UCSD-AML1 (cell line): ENCODE measurements around the gene DGAT2L6.
A peak's percentile ranks its signal among the peaks of the same experiment; 100 is the strongest.

Experiments used
- DNase-seq: peaks from one replicate; lab custom pipeline; 2025; ENCODE audit not compliant: unreplicated experiment; lab: John Stamatoyannopoulos, UW

The DGAT2L6 gene, protein sequence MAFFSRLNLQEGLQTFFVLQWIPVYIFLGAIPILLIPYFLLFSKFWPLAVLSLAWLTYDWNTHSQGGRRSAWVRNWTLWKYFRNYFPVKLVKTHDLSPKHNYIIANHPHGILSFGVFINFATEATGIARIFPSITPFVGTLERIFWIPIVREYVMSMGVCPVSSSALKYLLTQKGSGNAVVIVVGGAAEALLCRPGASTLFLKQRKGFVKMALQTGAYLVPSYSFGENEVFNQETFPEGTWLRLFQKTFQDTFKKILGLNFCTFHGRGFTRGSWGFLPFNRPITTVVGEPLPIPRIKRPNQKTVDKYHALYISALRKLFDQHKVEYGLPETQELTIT

DNA sequence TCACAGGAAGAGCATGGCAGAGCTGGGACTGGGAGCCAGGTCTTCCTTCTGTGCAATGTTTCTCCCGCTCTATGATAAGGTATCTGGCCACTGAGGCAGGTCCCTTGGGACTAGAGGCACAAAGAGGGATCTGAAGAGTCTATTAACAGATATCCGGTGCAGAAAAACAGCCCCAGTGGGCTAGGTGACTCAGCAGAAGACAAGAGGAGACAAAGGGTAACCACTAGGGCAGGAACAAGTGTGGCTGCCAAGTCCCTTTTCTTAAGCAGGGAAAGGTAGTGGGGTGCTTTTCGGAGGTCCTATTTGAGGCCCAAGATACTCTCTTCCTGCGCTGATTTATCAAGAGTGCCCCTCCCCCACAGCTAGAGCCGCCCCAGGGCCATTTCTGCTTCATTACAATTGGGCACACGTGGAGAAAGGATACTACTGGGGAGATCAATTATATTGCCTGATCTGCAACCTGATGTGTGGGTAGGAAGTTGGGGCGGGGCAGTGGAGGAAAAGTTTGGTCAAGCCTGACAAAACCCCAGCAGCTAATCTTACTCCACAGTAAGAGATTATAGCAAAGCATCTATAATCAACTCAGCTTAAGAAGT, at the start of gene DGAT2L6:
Gene DGAT2L6 (plus strand): TSS at position 546 of the 596 bp plus-strand sequence. CDS start 100 bp downstream, outside the sequence.
- DNase-seq, result no peak

DNA sequence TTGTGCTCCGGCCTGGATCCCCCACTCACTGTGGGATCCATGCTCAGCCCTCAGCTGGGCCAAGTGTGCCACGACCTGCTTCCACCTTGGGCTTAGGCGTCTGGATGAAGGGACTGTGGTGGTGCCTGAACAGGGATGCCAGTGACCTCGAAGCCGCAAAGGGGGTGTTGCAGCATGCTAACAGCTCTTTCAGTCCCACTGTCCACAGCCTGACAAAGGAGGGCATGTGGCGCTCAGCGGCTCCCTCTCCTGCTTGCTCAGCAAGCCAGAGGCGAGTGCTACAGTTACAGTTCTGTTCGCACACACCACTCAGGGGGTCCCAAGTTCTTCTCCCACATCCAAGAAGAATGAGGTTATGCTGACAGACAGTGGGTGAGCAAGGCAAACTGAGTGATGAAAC, 49.2 kb upstream of the DGAT2L6 start:
- DNase-seq, result no peak

DNA sequence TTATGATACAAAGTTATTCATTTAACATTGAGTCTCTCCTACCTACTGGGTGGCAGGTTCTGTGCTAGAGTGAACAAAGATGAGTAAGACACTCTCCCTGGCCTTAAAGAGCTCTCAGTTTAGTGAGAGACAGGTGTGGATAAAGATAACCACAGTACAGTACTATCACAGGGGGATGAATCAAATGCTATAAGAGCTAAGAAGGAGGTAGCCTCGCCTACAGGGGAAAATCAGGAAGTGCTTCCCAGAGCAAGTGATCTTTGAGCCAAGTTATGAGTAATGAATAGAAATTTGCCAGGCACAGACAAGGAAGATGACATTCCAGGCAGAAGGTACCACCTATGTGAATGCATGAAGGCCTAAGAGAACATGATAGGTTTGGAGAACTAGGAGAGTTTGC, 47.5 kb upstream of the DGAT2L6 start:
- DNase-seq, result no peak

DNA sequence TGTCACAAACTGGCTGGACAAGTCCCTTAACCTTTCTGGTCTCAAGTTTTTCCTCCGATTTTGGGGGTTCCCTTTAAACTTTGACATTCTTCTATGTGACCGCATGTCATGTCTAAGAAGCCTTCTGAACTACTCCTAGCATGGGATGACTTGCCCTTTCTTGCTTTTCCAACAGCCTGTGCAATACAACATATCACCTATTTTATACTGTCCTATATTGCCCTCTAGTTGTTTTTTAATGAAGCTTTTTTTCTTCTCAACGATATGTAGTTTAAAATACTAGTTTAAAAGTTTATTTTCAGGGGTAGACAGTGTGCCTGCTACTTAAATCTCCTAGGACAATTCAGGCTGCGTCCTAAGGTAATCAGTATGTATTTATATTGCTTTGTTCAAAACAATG, 45.1 kb upstream of the DGAT2L6 start:
- no peak for DNase-seq

DNA sequence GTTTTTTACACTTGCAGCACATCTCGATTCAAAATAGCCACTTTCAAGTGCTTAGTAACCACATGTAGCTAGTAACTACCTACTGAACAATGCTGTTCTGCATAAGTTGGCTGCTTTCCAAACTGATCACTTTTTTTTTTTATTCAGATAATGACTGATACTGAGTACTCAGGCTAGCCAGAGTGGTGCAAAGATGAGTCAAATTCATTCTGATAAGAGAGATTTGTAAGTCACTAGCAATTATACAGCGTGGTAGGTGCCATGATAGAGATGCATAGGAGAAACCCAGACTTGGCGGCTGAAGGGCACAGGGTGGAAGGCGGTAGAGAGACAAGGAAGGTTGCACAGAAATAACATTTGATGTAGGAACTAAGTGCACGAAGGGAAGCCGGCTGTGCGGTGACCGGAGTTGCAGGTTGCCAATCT, 44.4 kb upstream of the DGAT2L6 start:
- no peak for DNase-seq

DNA sequence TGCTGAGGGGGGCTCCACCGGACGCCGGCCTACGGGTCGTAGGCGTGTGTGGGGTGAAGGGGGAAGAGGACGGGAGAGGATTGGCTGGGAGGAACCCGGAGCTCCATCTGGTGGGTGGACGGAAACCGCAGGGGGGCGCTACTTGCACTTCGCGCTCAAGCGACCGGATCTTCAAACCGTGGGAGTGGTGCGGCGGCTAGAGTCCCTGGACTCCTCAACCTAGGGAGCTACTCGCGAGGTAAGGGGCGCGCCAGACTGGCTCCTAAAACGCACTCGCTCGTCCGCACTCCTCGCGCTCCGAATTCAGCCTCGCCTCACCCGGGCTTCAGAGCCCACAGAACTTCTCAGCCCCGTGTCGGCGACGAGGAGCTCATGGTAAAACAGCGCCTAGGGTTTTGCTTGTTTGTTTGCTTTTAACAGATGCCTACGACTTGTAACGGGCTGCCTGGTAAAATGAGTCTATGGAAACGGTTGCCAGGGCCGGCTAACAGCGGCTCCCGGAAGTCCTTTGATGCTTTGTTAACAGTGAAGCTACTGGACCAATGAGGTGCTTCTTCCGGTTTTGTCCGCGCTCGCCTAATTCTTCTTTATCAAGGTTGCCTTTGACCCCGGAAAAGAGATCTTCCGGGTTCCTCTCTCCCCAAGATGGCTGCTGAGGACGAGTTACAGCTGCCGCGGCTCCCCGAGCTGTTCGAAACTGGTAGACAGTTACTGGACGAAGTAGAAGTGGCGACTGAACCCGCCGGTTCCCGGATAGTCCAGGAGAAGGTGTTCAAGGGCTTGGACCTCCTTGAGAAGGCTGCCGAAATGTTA, 43.8 kb upstream of the DGAT2L6 start, which contains the start of gene IGBP1:
Gene IGBP1 (plus strand): TSS at position 145 of the 813 bp plus-strand sequence. CDS start 501 bp downstream, at position 646.
- DNase-seq, result peak; percentile 87

DNA sequence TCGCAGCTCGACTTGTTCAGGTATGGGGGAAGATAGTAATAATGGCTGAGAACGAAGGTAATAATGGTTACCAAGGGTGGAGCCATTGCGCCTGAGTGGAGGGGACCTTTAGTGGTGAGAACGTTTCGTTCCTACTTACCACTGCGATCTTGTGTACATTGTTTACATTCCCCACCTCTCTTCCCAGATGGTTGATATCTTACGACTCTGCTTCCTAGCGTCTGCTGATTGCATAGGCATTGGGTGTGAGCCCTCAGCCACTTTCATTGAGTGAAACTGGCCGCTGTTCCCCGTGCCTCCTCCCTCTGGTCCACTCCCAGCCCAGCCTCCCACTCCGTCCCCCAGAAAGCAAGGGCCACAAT, 43.2 kb upstream of the DGAT2L6 start:
- no peak for DNase-seq

DNA sequence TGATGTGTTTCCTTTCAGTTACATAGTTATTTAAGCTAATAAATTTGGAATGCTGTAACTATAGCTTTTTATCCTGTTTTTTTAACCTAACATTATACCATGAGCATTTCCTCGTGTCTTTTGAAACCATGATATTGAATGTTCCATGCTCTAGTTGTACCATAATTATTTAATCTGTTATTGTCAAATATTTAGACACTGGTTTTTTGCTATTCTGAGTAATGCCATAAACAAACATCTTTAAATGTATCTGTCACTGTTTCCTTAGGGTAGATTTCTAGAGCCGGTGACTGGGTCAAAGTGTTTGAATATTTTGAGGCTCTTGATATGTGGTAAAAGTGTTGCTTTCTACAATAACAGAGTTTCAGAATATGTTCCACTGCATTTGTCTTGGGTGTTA, 38.7 kb upstream of the DGAT2L6 start:
- no peak for DNase-seq

DNA sequence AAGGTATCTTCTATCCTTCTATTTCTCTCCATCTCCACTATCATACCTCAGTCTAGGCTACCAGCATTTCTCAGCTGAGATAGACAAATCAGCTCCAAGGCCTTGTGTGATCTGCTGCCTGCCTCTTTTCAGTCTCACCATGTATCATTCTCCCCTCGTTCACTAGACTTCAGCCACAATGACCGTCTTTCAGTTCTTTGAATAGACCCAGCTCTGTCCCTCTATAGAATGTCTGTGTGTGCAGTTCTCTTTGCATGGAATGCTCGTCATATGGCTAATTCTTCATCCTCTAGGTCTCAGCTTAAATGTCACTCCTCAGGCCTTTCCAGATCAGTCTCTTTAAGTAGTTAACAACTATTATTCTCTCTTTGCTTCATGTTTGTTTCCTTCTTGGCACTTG, 37.5 kb upstream of the DGAT2L6 start:
- DNase-seq, result no peak

DNA sequence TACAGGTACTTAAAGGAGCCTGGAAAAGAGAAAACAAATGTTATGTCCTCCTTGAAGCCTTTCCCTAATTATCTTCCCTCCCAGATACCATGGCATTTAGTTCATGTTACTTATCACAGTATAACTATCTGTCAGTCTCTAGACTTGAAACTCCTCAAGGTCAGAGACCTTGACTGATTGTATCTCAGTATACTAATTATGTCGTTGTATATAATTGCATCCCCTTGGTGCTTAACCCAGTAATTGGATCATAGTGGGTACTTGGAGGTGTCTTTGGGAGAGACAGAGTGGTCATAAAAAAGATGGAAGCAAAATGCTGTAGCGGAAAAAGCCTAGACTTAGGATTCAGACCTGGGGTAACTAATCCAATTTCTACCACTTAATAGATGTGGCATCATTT, 35.9 kb upstream of the DGAT2L6 start:
- no peak for DNase-seq

DNA sequence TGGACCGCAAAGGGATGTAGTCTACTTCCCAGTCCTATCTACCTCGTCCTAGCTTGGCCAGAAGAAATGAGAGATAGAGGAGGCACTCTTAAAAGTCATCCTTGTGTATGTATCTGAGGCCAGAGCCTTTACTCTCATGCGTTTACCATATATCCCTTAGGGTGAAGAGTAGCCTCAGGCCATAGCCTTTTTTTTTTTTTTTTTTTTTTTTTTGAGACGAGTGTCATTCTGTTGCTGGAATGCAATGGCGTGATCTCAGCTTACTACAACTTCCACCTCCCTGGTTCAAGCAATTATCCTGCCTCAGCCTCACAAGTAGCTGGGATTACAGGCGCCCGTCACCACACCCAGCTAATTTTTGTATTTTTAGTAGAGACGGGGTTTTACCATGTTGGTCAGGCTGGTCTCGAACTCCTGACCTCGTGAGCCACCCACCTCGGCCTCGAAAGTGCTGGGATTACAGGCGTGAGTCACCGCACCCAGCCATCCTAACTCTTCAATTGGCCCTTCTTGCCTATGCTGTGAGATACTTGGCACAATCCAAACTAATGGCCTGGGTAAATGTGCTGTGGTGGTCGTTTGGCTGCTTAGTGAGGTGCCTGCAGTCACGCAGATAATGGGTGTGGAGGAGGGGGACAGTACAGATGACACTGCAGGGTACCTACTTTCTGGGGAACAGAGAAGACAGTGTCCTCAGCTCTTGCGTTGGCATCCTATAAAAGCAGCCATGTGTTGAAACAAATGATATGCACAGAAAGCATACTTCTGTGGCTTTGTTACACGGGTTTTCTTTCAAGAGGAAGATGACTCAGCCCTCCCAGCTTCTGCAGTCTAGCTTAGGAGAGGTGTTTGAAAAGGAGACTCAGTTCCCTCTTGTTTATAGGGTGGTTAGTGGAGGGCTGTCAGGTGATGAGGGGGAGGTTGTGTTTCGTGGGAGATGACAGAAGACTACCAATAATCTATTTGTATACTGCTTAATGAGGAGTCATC, 10.4 kb upstream of the DGAT2L6 start:
- DNase-seq, result no peak

DNA sequence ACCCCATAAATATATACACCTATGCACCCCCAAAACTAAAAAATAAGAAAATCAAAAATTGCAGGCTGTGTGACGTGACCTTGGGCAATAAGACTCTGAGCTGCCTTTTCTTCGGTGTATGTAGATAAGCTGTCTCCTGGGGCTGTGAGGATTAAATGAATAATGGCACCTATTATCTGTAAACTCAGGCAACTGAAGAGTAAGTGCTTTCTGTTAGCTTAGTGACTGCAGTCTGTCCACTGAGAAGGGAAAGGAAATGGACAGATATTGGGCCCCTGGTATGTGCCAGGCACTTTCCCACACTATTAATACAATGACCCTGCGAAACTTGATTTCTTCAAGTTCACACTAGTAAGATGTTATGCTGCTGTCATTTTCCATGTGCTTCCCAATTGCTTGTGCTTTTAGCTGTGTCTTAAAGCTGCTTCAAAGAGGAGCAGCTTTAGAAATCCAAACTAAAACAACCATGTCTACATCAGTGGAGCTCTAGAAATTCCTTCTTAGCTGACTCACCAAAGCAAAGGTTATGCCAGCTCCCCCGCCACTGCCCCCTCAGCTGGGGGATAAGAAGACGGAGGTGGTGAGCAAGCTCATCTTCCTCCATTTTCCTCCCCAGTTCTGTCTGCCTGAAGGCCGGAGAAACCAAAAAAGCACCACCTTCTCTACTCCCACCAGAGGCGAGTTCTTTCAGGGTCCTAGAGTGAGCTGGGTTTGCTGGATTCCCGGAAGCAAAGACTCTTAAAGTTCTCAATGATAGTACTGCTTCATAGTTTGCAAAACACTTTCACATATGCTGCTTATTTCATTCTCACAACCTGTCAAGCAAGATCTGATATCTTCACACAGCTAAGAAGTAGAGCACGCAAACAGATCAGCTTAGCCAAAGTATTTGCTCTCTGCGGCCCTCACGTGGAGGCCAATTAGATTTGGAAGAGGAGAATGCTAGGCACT, 8.8 kb upstream of the DGAT2L6 start:
- no peak for DNase-seq

DNA sequence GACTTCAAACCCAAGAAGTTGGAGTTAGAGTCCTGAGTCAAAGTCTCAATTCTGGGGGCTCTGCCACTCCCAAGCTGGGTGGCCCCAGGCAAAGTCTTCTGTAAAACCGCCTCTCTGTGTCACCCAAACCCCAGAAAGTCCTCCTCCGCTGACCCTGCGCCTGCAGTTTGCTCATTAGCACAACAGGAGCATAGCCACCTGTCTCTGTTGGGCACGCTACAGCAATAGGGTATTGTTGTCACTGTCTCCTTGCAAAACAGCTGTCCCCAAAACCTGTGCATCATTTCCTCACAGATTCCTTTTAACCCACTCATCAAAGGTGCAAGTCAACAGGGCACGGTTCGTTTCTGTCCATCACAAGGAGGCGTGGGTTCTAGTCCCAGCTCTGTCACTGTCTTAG, 8.0 kb upstream of the DGAT2L6 start:
- DNase-seq, result no peak

DNA sequence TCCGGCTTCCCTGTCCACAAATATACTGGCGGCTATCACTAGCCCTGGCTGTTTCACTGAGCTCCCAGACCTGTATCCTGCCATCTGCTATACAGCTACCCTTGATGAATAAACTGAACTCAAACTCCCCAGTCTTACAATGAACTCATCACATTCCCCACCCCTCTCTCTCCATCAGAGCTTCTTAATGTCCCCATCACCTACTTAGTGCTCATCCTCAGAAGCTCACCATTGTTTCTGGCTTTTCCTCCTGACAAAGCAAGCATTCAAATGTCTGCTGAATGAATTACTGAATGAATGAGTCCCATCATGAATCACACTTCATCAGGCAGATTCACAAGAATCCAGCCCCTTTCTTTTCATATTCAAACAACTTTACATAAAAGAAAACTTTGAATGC, 5.7 kb upstream of the DGAT2L6 start:
- no peak for DNase-seq

DNA sequence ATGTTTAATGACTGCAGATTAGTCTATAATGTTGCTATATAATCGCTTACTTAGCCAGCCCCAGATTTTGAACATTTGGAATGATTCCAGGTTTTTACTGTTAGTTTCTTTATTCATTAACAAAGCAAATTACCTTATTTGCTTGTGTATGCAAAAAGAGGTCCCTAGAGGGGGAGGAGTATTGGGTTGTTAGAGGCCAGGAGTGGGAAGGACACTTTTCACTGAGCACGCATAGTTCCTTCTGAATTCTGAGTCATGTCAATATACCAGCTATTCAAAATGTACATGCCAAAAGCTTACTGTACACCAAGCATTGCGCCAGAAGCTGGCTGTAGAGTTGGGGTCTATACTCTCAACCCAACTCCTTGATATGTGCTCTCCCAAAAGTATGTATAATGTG, 5.1 kb upstream of the DGAT2L6 start:
- DNase-seq, result no peak

DNA sequence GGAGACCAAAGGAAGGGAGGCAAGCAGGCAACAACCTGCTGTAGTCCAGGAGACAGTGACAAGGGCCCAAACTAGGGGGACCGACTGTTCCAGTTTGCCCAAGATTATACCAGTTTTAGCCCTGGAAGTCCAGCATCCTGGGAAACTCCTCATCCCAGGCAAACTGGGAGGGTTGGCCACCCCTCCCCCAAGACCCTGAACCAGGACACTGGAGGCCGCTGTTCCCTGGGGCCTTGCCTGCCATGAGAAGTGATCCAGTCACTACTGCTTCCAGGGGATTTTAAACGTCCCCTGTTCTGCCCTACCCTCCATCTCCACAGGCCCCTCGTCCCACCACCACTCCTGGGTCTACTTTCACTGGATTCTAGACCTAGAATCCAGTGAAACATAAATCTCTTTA, 4.3 kb upstream of the DGAT2L6 start:
- no peak for DNase-seq

DNA sequence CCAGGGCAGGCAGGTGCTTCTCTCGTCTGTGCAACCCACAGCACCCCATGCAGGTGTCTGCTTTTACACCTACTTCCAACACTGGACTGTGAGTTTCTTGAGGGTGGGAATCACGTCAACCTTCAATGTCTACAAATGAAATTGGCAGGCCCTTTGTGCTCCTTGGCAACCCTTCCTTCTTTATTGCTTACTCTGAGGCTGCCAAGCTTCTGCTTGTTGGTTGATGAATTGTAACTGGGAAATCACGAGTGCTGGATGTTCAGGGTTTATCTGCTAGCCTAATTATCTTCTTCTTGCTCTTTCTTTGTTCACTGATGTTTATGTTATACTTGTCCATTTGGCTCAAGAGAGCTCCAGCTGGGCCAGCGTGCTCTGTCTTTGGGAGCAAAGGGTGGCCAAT, 2.5 kb upstream of the DGAT2L6 start:
- no peak for DNase-seq

DNA sequence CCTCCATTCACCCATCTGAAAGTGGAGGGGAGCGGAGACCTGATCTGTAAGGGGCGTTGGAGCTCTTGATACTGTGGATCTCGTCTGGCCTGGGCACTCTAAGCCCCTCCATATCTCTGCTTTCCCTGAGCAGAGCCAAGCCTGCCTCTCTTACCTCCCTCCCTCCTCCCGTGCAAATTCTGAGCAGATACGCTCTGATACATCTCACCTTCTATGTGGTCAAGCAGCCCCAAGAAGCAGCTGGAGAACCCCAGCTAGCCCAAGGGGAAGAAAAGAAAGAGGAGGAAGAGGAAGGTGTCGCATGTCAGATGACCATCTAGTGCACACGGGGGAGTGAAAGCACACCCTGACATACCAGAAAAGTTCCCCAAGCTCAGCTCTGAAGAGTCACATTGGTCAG, 1.9 kb upstream of the DGAT2L6 start:
- no peak for DNase-seq

DNA sequence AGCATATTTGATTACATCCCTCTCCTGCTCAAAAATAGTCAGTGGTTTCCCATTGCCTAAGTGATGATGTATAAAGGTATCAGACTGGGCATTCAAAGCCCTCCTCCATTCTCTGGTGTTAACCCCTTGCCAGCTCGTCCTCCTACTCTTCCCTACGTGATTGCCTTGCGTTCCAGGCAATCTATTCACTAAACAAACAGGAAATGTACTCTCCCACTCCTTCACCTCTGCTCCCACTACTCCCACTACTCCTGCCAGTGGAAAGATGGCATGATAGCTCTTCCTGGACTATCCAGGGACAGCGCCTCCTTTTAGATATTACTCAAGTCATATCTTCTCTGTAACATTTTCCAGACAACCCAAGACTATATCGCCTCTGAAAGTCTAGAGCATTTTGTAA, 5.8 kb downstream of the DGAT2L6 start:
- no peak for DNase-seq

DNA sequence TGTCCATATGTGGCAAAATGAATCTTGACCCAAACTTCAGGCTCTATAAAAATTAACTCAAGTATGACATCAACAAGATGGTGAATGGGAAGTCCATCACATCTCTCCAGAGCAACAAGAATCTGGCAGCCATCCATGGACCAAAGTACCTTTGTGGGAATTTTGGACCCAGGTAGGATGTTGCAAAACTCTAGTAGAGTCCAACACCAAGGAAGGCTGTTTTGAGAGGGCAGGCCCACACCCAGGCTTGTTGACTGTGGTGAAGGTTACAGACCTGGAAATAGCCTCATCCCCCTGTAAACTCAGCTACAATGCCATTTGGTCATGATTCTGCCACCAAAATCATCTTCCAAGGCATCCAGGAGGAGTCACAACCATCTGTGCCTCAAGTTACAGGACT, 12.9 kb downstream of the DGAT2L6 start:
- no peak for DNase-seq
